ENCODE data around the gene ANKRD45.

DNA sequence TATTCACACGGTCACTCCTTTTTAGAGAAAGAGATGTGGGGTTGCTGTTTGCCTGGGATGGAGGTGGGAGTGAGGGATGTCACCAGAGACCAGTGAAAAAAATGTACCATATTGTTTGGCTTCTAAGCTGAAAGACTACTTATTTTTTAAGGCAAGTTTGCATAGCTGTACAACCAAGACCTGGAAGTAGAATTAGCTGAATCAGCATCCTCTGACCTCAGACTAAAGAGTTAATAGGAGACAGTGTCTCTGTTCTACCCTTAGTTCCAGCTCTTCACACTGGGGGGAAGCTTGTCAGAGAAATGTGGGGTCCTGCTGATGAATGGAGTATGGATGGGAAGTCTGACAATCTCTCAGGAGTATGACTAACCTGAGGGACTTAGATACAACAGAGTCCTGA, 108.4 kb downstream of the ANKRD45 start:
- TF ChIP-seq, protein P1, sequence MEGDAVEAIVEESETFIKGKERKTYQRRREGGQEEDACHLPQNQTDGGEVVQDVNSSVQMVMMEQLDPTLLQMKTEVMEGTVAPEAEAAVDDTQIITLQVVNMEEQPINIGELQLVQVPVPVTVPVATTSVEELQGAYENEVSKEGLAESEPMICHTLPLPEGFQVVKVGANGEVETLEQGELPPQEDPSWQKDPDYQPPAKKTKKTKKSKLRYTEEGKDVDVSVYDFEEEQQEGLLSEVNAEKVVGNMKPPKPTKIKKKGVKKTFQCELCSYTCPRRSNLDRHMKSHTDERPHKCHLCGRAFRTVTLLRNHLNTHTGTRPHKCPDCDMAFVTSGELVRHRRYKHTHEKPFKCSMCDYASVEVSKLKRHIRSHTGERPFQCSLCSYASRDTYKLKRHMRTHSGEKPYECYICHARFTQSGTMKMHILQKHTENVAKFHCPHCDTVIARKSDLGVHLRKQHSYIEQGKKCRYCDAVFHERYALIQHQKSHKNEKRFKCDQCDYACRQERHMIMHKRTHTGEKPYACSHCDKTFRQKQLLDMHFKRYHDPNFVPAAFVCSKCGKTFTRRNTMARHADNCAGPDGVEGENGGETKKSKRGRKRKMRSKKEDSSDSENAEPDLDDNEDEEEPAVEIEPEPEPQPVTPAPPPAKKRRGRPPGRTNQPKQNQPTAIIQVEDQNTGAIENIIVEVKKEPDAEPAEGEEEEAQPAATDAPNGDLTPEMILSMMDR (IDR thresholded peaks at IDR 0.05): no peak
- TF ChIP-seq EP300 (IDR thresholded peaks at IDR 0.05) (no peak), POLR2A (IDR thresholded peaks at IDR 0.05) (no peak)
